ENCODE measurements around the gene ZNF618. TPM values are rescaled to one million over a fixed set of nuclear protein-coding genes. Genes with fewer than 3 reads are reported as not detected.

ZNF618 gene
- total and polyA plus RNA-seq, 9 donors: 8.2 to 28.9 (median 18.3) TPM

- Histone ChIP-seq H3K4me3 (no peak overlapping the region), H3K36me3 (no peaks in the 10 kb centered on the region), H3K9me3 (no peaks in the 10 kb centered on the region), H3K4me1 (ENCODE audit: insufficient read depth) (no peaks in the 10 kb centered on the region), H3K27me3 (no peaks in the 10 kb centered on the region), H3K27ac (no peak overlapping the region)
- peak in 2 of 5 donors; percentile 5 to 28 for DNase-seq
- intact Hi-C loops (cut with DNase I): no loop called here
- WGBS, 3 donors: 92 to 95% (median 94%) methylated on average over 39 to 40 of the region's 40 CpGs
- TF ChIP-seq POLR2A (IDR thresholded peaks at IDR 0.05): no peak
- TF ChIP-seq EP300 (IDR thresholded peaks at IDR 0.05): no peak
- no peak for TF ChIP-seq CTCF (IDR thresholded peaks at IDR 0.05)
These were observed 173.5 kb downstream of the ZNF618 start for GRCh38 chr9:114049441-114050225.

GRCh38 chr9:114050226-114050568 is 174.1 kb downstream of the ZNF618 start:
- no peak for TF ChIP-seq EP300 (IDR thresholded peaks at IDR 0.05)
- no peak for TF ChIP-seq CTCF (IDR thresholded peaks at IDR 0.05)
- TF ChIP-seq POLR2A (IDR thresholded peaks at IDR 0.05): no peak
- 81 to 84% (median 82%) methylated on average over 11 of the region's 11 CpGs for WGBS, 3 donors
- no peak overlapping the region for H3K4me3 ChIP-seq
- intact Hi-C loops (cut with DNase I): no loop called here
- H3K9me3 ChIP-seq: no peaks in the 10 kb centered on the region
- DNase-seq: peak in 1 of 5 donors; percentile 1
- no peaks in the 10 kb centered on the region for H3K4me1 ChIP-seq (ENCODE audit: insufficient read depth)
- H3K36me3 ChIP-seq: no peaks in the 10 kb centered on the region
- no peak overlapping the region for H3K27ac ChIP-seq
- no peaks in the 10 kb centered on the region for H3K27me3 ChIP-seq

GRCh38 chr9:114050646-114051045 is 174.5 kb downstream of the ZNF618 start:
- H3K27me3 ChIP-seq: no peaks in the 10 kb centered on the region
- intact Hi-C loops (cut with DNase I): no loop called here
- WGBS, 3 donors: 84 to 91% (median 85%) methylated on average over 6 of the region's 6 CpGs
- DNase-seq: peak in 2 of 5 donors; percentile 2 to 12
- H3K36me3 ChIP-seq: no peaks in the 10 kb centered on the region
- no peak overlapping the region for H3K27ac ChIP-seq
- no peak overlapping the region for H3K4me3 ChIP-seq
- H3K9me3 ChIP-seq: no peaks in the 10 kb centered on the region
- TF ChIP-seq EP300 (IDR thresholded peaks at IDR 0.05): no peak
- TF ChIP-seq CTCF (IDR thresholded peaks at IDR 0.05): no peak
- TF ChIP-seq POLR2A (IDR thresholded peaks at IDR 0.05): no peak
- no peaks in the 10 kb centered on the region for H3K4me1 ChIP-seq (ENCODE audit: insufficient read depth)

- TF ChIP-seq POLR2A (IDR thresholded peaks at IDR 0.05) (no peak), EP300 (IDR thresholded peaks at IDR 0.05) (no peak), CTCF (IDR thresholded peaks at IDR 0.05) (no peak)
- no peaks in the 10 kb centered on the region for H3K36me3 ChIP-seq
- H3K27me3 ChIP-seq: no peaks in the 10 kb centered on the region
- intact Hi-C loops (cut with DNase I): no loop called here
- H3K4me3 ChIP-seq: no peak overlapping the region
- no peaks in the 10 kb centered on the region for H3K4me1 ChIP-seq (ENCODE audit: insufficient read depth)
- H3K9me3 ChIP-seq: no peaks in the 10 kb centered on the region
- DNase-seq: peak in 3 of 5 donors; percentile 2 to 17 (median 9)
- H3K27ac ChIP-seq: no peak overlapping the region
- WGBS, 3 donors: 93 to 95% (median 94%) methylated on average over 15 of the region's 15 CpGs
These were observed 175.2 kb downstream of the ZNF618 start for GRCh38 chr9:114051281-114051680.

Data from ovary (tissue), 9 donors.